ENCODE data around the gene OR51S1. TPM values are rescaled to one million over a fixed set of nuclear protein-coding genes. Genes with fewer than 3 reads are reported as not detected.
"Not testable (repeated sequence)": the region's sequence is repeated elsewhere in the genome, so short reads cannot be mapped to it uniquely, and the experiment has no call there.

The OR51S1 gene
- total and polyA plus RNA-seq, 5 donors = not detected

GRCh38 chr11:4804280-4804679 lies 44.7 kb downstream of the OR51S1 start, which contains the start of gene OR52R1:
Gene OR52R1 (minus strand): TSS chr11:4804380. CDS start chr11:4804380, 0 bp downstream.
- Histone ChIP-seq H3K4me1 (ENCODE audit: control insufficient read depth, insufficient read depth, low read length) (no peaks in the 10 kb centered on the region), H3K27me3 (ENCODE audit: control insufficient read depth, insufficient read depth) (no peaks in the 10 kb centered on the region), H3K9me3 (ENCODE audit: control insufficient read depth, low read length) (no peaks in the 10 kb centered on the region), H3K27ac (ENCODE audit: low read length) (no peak within 1 kb of the TSS), H3K4me3 (ENCODE audit: low read length) (no peak within 1 kb of the TSS)
- intact Hi-C loops (cut with DNase I) = no loop called here
- WGBS = 85% methylated on average over 3 of the region's 3 CpGs
- DNase-seq (no peak), ATAC-seq (no peak)

DNA sequence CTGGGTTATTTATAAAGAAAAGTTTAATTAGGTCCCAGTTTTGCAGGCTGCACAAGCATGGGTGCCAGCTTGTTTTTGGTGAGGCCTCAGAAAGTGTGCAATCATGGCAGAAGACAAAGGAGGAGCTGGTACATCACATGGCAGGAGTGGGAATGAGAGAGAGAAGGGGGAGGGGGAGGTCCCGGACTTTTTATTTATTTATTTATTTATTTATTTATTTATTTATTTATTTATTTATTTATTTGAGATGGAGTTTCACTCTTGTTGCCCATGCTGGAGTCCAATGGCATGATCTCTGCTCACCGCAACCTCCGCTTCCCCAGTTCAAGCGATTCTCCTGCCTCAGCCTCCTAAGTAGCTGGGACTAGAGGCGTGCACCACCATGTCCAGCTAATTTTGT lies 47.7 kb downstream of the OR51S1 start:
- DNase-seq; H3K4me3 ChIP-seq (ENCODE audit: low read length); H3K9me3 ChIP-seq (ENCODE audit: control insufficient read depth, low read length); H3K27ac ChIP-seq (ENCODE audit: low read length); H3K27me3 ChIP-seq (ENCODE audit: control insufficient read depth, insufficient read depth); ATAC-seq; intact Hi-C loops (cut with DNase I); H3K4me1 ChIP-seq (ENCODE audit: control insufficient read depth, insufficient read depth, low read length): not testable (repeated sequence)
- 75% methylated on average over 5 of the region's 5 CpGs for WGBS

DNA sequence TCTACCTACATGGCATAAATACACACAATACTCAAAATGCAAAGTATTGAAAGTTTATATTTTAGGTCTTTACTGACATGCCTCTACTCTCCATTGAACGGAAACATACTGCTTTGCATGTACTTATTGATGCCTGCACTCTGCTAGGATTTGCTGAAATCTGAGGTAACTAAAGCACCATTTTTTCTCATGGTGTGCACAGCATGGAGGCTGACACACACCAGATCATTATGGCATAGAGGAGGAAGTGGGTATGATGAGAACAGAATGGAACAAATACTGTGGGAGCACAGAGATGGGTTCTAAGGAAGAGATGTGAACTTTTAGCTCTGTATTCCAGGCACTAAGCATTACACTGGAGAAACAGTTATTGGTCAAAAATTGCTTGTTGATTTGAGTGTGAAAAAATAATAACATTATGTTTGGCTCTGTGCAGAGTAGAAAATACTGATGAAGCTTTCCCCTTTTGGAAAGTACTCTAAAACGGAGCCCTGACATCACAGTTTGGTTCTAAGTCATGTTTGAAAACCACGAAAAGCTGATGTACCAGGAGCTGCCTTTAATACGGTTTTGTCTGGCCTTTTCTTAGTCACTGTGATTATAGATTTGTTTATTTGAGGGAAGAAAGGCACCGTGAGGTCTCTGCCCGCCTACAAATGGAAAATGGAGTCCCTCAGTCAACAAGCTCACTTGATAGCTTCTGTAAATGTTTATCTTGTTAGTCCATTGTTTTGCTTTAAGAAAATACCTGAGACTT lies 50.4 kb downstream of the OR51S1 start:
- no peak overlapping the region for H3K27ac ChIP-seq (ENCODE audit: low read length)
- no peaks in the 10 kb centered on the region for H3K4me1 ChIP-seq (ENCODE audit: control insufficient read depth, insufficient read depth, low read length)
- no peaks in the 10 kb centered on the region for H3K9me3 ChIP-seq (ENCODE audit: control insufficient read depth, low read length)
- no peak for DNase-seq
- no peak for ATAC-seq
- intact Hi-C loops (cut with DNase I) = no loop called here
- H3K4me3 ChIP-seq (ENCODE audit: low read length) = no peak overlapping the region
- no peaks in the 10 kb centered on the region for H3K27me3 ChIP-seq (ENCODE audit: control insufficient read depth, insufficient read depth)
- WGBS = 66% methylated on average over 6 of the region's 6 CpGs

Other genes with a start within 250 kb of the OR51S1 start
- 10 to 100 TPM in 3 of 4 donors, 1 to 10 TPM in 1; 10.0 to 12.4 (median 10.8) TPM for gene TRIM68, start 241.0 kb downstream of the OR51S1 start, total RNA-seq
- gene TRIM68, start 241.0 kb downstream of the OR51S1 start, polyA plus RNA-seq = 6.5 TPM
- gene OR51D1, start 211.7 kb downstream of the OR51S1 start, total RNA-seq = not detected
- gene OR51D1, start 211.7 kb downstream of the OR51S1 start, polyA plus RNA-seq = not detected
- under 1 TPM; 0.22 to 0.63 (median 0.24) TPM for gene OR51E1, start 205.2 kb downstream of the OR51S1 start, total RNA-seq
- 0.45 TPM for gene OR51E1, start 205.2 kb downstream of the OR51S1 start, polyA plus RNA-seq
- gene OR51E2, start 151.4 kb downstream of the OR51S1 start, total RNA-seq = not detected
- gene OR51E2, start 151.4 kb downstream of the OR51S1 start, polyA plus RNA-seq = 0.05 TPM
- not detected for gene MMP26, start 144.4 kb downstream of the OR51S1 start, total RNA-seq
- not detected for gene MMP26, start 144.4 kb downstream of the OR51S1 start, polyA plus RNA-seq
- not detected for gene OR51F1, start 79.3 kb downstream of the OR51S1 start, total RNA-seq
- gene OR51F1, start 79.3 kb downstream of the OR51S1 start, polyA plus RNA-seq = not detected
- not detected for gene OR52R1, start 44.8 kb downstream of the OR51S1 start, total RNA-seq
- gene OR52R1, start 44.8 kb downstream of the OR51S1 start, polyA plus RNA-seq = not detected
- not detected for gene OR51F2, start 27.9 kb downstream of the OR51S1 start, total RNA-seq
- gene OR51F2, start 27.9 kb downstream of the OR51S1 start, polyA plus RNA-seq = not detected
- gene OR51T1, start 32.7 kb upstream of the OR51S1 start, total RNA-seq = not detected
- gene OR51T1, start 32.7 kb upstream of the OR51S1 start, polyA plus RNA-seq = not detected
- not detected for gene OR51A7, start 54.6 kb upstream of the OR51S1 start, total RNA-seq
- not detected for gene OR51A7, start 54.6 kb upstream of the OR51S1 start, polyA plus RNA-seq
- not detected for gene OR51G2, start 70.1 kb upstream of the OR51S1 start, total RNA-seq
- gene OR51G2, start 70.1 kb upstream of the OR51S1 start, polyA plus RNA-seq = not detected
- not detected for gene OR51G1, start 75.1 kb upstream of the OR51S1 start, total RNA-seq
- not detected for gene OR51G1, start 75.1 kb upstream of the OR51S1 start, polyA plus RNA-seq
- gene OR51A4, start 98.4 kb upstream of the OR51S1 start, total RNA-seq = not detected
- gene OR51A4, start 98.4 kb upstream of the OR51S1 start, polyA plus RNA-seq = not detected
- not detected for gene OR51A2, start 106.5 kb upstream of the OR51S1 start, total RNA-seq
- gene OR51A2, start 106.5 kb upstream of the OR51S1 start, polyA plus RNA-seq = not detected
- gene OR51L1, start 145.6 kb upstream of the OR51S1 start, total RNA-seq = not detected
- not detected for gene OR51L1, start 145.6 kb upstream of the OR51S1 start, polyA plus RNA-seq
- gene OR52J3, start 197.3 kb upstream of the OR51S1 start, total RNA-seq = not detected
- not detected for gene OR52J3, start 197.3 kb upstream of the OR51S1 start, polyA plus RNA-seq
- gene OR52E2, start 210.4 kb upstream of the OR51S1 start, total RNA-seq = not detected
- not detected for gene OR52E2, start 210.4 kb upstream of the OR51S1 start, polyA plus RNA-seq
- not detected for gene OR52E1, start 220.4 kb upstream of the OR51S1 start, total RNA-seq
- not detected for gene OR52E1, start 220.4 kb upstream of the OR51S1 start, polyA plus RNA-seq

Data from right cardiac atrium (tissue), 5 donors.